ENCODE measurements around the gene SLC37A1. TPM values are rescaled to one million over a fixed set of nuclear protein-coding genes. Genes with fewer than 3 reads are reported as not detected.

The SLC37A1 gene
- total RNA-seq, 3 donors from 2014 or later: 16.3 to 22.1 (median 20.2) TPM

DNA sequence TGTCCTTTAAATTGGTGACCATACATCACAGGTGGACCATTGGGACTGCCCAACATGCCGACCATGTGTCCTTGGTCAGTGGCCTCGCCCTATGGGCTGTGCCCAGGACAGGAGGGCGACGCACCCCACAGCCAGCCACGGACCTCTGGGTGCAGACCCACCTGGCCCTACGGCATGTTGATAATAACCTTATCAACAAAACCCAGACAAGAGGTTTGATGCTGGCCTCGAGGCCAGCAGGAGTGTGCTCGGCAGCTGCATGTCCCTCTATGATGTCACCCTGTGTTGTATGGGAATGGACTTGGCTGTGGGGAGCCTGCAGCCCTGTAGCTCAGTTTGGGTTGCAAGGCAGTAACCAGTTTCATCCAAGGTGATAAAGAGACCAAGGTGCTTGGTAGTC is 32.1 kb downstream of the SLC37A1 start:
- H3K27me3 Mint-ChIP-seq (ENCODE audit: low read depth): no peaks in the 10 kb centered on the region
- H3K4me1 Mint-ChIP-seq (ENCODE audit: low read depth): peaks cover 2% of the 10 kb centered on the region
- peaks cover 38% of the 10 kb centered on the region for H3K36me3 Mint-ChIP-seq (ENCODE audit: insufficient read depth)
- ATAC-seq (no peak), DNase-seq (no peak)
- H3K9me3 Mint-ChIP-seq: no peaks in the 10 kb centered on the region
- H3K4me3 Mint-ChIP-seq: no peak overlapping the region

DNA sequence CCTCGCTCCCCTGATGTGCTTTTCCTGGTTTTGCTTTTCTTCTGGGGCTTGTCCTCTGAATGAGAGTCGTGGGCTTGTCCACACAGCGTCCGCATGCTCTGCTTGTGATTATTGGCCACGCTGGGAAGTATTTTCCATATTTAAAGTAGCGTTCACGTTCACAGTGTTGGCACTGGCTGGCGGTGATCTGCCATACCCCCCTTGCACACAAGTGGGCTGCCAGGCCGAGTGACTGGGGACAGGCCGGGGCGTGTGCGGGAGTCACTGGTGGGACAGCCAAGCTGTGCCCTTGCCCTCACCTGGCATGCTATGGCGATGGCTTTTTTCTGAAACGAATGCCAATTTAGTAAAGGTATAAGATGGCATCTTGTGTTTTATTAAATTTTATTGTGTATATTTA is 32.8 kb downstream of the SLC37A1 start:
- Mint-ChIP-seq H3K36me3 (ENCODE audit: insufficient read depth) (peaks cover 37% of the 10 kb centered on the region), H3K4me1 (ENCODE audit: low read depth) (peaks cover 2% of the 10 kb centered on the region), H3K27me3 (ENCODE audit: low read depth) (no peaks in the 10 kb centered on the region), H3K9me3 (no peaks in the 10 kb centered on the region), H3K4me3 (no peak overlapping the region)
- no peak for ATAC-seq
- no peak for DNase-seq

DNA sequence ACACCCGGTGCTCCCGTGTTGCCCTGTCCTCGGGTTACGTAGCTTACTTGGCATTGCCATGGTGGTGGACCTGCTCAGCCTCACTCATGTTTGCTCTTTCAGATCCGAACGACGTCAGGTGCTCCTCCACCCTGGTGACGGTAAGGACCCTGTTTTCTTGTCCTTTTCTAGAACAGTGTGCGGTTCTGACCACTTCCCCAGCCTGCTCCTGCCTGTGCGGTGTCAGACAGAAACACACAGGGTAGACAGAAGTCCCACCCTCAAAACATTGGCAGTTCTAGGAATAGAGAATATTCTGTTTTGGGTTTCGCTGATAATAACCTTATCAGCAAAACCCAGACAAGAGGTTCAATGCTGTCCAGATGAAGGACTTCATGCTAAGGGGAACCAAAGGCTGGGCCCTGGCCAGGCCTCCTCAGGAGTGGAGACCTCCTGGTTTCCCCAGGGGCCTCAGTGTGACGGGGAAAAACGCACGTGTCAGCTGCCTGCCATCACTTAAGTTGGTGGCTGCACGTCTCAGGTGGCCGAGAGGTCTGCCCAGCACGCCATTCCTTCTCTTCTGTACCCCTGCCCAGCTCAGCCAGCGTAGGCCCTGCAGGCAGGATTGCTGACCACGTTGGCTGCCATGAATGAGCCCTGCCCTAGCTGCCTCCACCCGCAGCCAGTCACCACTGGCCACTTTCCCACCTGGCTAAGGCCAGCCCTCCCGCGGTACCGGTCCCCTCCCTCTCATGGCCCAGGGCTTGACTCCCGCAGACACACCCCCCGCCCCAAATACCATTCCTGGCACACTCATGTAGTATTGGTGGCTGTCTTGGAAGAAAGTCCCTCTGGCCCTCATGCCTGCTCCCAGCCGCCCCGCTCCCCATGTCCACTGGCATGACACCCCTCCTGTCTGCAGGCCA is 33.6 kb downstream of the SLC37A1 start:
- no peaks in the 10 kb centered on the region for H3K9me3 Mint-ChIP-seq
- no peaks in the 10 kb centered on the region for H3K27me3 Mint-ChIP-seq (ENCODE audit: low read depth)
- H3K4me3 Mint-ChIP-seq: no peak overlapping the region
- ATAC-seq: no peak
- H3K36me3 Mint-ChIP-seq (ENCODE audit: insufficient read depth): peaks cover 35% of the 10 kb centered on the region
- H3K4me1 Mint-ChIP-seq (ENCODE audit: low read depth): peaks cover 2% of the 10 kb centered on the region
- DNase-seq: no peak

DNA sequence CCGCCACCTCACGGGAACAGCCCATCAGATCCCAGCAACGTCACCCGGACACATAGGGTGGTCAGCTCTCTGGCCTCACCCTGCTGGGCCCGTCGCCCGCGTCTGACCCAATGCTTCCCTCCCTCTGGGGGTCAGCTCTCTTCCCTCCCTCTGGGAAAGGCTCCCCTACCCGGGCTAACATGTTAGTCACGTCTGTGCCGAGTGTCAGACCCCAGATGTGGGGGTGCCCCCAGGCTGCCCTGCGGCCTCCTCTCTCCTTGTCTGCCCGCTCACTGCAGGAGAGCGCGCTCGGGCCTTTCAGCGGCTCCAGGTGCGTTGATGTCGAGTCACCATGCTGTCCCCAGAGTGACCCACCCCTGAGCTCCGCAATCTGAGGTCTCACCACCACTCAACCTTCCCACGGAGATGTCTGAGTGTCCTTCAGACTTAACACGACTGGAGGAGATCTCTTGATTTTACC is 34.3 kb downstream of the SLC37A1 start:
- no peak overlapping the region for H3K4me3 Mint-ChIP-seq
- no peaks in the 10 kb centered on the region for H3K9me3 Mint-ChIP-seq
- ATAC-seq (no peak), DNase-seq (no peak)
- H3K4me1 Mint-ChIP-seq (ENCODE audit: low read depth): peaks cover 2% of the 10 kb centered on the region
- H3K36me3 Mint-ChIP-seq (ENCODE audit: insufficient read depth): peaks cover 34% of the 10 kb centered on the region
- H3K27me3 Mint-ChIP-seq (ENCODE audit: low read depth): no peaks in the 10 kb centered on the region

DNA sequence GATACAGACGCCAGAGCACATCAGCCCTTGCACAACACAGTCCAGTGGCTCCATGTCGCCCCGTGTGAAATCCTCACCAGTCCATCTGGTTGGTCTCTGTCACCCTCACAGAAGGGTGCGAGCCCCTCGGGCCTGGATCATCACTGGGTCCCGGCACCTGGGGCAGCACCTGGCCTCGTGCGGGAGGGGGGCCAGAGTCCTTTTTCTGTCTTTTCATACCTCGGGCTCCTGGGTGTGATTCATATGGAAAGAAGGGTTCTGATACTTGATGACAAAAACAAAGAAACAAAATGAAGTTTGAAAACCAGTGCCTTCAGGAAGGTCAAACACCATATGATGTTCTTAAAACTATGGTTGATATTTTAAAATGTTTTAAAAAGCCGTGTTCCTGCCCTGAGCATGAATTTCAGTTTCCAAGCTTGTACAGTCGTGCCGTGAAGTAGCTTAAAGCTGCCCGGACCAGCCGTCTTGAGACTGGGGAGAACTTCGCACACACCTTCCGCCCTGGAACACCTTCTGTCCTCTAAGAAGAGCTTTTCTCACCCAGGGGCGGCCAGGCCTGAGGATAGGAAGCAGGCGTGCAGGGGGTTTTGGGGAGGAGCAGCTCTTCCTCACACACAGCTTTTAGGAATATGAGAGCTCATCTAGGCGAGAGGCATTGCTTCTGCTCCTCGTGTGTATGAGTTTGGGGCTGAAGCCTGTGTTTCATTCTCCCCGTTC is 35.2 kb downstream of the SLC37A1 start:
- Mint-ChIP-seq H3K9me3 (no peaks in the 10 kb centered on the region), H3K27me3 (ENCODE audit: low read depth) (no peaks in the 10 kb centered on the region), H3K36me3 (ENCODE audit: insufficient read depth) (peaks cover 31% of the 10 kb centered on the region), H3K4me3 (no peak overlapping the region), H3K4me1 (ENCODE audit: low read depth) (peaks cover 2% of the 10 kb centered on the region)
- no peak for ATAC-seq
- no peak for DNase-seq

DNA sequence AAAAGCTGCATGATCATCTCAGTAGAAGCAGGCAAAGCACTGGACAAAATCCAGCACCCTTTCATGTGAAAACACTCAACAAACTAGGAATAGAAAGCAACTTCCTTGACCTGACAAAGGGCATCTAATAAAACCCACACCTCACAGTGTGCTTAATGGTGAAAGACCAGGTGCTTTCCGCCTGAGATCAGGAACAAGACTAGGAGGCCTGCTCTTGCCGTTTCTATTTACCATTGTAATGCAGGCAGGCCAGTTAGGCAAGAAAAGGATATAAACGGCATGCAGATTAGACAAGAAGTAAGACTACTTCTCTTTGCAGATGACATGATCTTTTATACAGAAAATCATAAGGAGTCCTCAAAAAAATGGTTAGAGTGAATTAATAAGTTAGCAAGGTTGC is 37.2 kb downstream of the SLC37A1 start:
- H3K36me3 Mint-ChIP-seq (ENCODE audit: insufficient read depth): peaks cover 33% of the 10 kb centered on the region
- ATAC-seq (no peak), DNase-seq (no peak)
- no peak overlapping the region for H3K4me3 Mint-ChIP-seq
- H3K4me1 Mint-ChIP-seq (ENCODE audit: low read depth): no peaks in the 10 kb centered on the region
- no peaks in the 10 kb centered on the region for H3K9me3 Mint-ChIP-seq
- H3K27me3 Mint-ChIP-seq (ENCODE audit: low read depth): no peaks in the 10 kb centered on the region

DNA sequence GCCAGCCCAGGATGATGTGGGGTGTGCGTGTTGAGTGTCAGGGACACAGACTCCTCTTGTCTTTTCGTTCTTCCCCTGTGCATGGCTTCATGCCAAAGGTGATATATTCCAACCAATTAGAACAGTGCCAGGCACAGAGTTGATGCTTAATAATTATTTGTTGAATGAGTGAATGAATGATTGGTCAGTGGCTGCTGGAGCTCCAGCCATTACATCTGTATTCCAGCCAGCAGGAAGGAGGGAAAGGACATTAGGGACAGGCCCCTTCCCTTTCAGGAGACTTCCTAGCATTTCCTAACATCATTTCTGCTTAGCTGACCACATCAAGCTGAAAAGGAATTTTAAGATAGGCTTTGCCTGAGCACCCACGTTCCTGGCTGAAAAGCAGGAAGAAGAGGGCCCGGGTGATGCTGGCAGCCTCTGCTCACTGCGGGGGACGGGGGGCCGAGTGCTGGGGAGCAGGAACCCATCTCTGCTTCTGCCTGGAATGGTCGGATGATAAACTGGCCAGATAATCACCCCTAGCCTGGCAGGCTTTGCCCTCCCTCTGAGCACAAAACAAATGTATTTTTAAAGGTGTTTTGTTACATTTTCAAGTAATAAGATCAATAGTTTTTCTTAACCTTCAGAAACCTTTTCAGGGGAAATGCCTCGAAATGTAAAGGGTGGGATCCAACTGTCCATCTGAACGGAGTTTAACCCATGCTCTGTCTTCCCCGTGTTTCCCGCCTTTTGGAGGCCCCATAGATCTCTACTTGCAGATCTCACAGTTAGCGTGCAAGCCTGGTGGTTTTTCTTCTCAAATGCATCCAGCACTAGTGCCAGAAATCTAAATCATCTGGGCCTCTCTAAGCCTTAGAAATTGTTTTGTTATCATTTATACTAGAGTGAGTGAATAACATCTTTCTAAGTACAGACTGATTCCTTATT is 39.0 kb downstream of the SLC37A1 start:
- no peak for DNase-seq
- no peaks in the 10 kb centered on the region for H3K4me1 Mint-ChIP-seq (ENCODE audit: low read depth)
- H3K27me3 Mint-ChIP-seq (ENCODE audit: low read depth): no peaks in the 10 kb centered on the region

DNA sequence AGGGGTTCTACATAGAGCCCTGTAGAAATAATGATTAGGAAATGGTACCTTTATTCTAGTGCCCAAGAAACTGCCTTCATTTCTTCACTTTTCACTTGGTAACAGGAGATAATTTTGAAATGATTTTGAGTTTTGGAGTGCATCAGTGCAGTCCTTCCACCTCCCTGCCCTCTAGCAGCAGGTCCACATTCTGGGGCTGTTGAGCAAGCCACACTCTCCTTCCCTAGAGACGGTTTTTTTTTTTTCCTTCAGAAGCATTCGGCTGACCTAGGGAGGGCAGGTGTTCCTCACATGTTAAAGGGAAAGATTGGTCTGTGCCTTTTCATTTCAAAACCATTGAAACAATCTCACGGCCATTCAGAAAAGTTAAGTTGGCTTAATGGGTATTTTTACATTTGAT is 39.8 kb downstream of the SLC37A1 start:
- no peak overlapping the region for H3K4me3 Mint-ChIP-seq
- DNase-seq (no peak), ATAC-seq (no peak)
- H3K36me3 Mint-ChIP-seq (ENCODE audit: insufficient read depth): peaks cover 35% of the 10 kb centered on the region
- H3K9me3 Mint-ChIP-seq: no peaks in the 10 kb centered on the region
- H3K4me1 Mint-ChIP-seq (ENCODE audit: low read depth): no peaks in the 10 kb centered on the region
- no peaks in the 10 kb centered on the region for H3K27me3 Mint-ChIP-seq (ENCODE audit: low read depth)

More for the DNA sequence above, 39.0 kb downstream of the SLC37A1 start:
- Mint-ChIP-seq H3K4me3 (no peak overlapping the region), H3K36me3 (ENCODE audit: insufficient read depth) (peaks cover 35% of the 10 kb centered on the region), H3K9me3 (no peaks in the 10 kb centered on the region)
- ATAC-seq: no peak

DNA sequence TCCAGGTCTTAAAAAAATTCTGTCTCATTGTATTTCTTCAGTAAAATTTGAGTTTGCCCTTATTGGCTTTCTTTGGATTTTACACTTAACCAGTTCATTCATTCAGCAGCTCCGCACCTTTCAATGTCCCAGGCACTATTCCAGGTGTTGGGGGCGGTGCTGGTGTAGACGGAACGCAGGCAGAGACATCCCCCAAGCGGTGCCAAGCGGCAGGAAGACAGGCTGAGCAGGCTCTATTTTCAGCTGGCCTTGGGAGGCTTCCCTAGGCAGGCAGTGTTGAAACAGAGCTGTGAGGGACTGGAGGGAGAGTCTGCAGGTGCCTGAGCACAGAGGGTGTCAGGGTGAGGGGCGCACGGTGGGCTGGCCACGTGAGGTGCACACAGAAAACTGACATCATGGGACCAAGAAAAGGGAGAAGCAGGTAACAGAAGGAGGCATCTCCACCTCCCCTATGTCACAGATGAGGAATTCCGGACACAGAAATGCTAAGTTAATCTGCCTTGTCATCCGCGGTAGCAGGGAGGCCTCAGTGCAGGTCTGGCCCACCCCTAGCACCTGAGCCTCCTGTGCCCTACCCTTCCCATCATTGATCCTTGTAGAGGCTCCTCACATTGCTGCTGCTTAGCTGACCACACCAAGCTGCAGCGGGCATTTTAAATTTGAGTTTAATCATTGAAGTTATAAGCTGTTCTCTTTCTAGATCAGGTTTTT is 40.8 kb downstream of the SLC37A1 start:
- no peaks in the 10 kb centered on the region for H3K27me3 Mint-ChIP-seq (ENCODE audit: low read depth)
- DNase-seq: no peak
- no peaks in the 10 kb centered on the region for H3K9me3 Mint-ChIP-seq
- no peaks in the 10 kb centered on the region for H3K4me1 Mint-ChIP-seq (ENCODE audit: low read depth)
- no peak overlapping the region for H3K4me3 Mint-ChIP-seq
- H3K36me3 Mint-ChIP-seq (ENCODE audit: insufficient read depth): peaks cover 33% of the 10 kb centered on the region
- ATAC-seq: no peak

DNA sequence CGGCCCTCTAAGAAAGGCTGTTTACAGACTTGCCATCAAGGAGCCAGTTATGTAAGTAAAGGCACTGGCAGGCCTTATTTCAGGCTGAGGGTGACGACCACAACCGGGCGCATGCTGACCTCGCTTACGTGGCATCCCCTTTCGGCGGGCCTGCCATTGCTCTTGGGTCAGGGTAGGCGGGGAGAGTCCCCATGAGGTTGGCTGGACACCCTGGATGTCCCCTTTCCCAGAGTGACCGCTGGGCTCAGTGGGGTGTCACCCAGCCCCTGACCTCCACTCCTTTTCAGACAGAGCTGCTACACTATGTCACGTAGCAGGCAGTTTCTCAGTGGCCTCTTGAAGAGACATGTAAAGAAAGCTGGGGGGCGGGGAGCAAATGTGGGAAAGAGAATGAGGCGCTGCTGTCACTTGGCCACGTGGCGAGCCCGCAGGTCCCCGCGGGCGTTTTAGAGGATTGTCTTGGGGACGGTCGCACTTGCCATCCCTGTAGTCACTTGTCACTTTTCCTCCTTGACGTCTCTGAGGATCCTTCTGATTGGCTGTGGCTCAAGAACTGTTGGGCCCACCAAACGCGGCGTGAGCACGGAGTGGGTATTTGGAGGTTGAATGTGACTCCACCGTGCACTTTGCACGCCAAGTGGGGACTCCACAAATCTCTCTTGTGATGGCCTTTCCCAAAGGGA is 42.2 kb downstream of the SLC37A1 start:
- DNase-seq (no peak), ATAC-seq (no peak)
- Mint-ChIP-seq H3K4me3 (no peak overlapping the region), H3K27me3 (ENCODE audit: low read depth) (no peaks in the 10 kb centered on the region), H3K9me3 (no peaks in the 10 kb centered on the region), H3K4me1 (ENCODE audit: low read depth) (no peaks in the 10 kb centered on the region), H3K36me3 (ENCODE audit: insufficient read depth) (peaks cover 30% of the 10 kb centered on the region)

DNA sequence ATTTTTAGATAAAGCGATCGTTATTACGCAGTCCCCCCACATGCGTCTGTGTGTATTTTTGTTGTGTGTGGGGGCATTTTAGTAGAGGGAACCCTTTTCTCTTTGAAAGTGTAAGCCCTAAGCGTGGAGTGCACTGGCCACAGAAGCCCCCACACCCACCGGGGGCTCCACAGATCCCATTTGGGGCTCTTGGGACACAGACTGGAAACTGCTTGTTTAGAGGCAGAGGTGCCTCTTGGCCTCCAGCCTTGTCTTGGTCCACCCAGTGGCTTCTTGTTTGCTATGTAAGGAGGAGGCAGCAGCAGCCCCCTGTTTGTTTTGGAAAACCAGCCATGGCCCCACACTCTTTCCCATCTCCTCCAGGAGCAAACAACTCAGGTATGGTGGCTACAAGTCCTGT is 42.8 kb downstream of the SLC37A1 start:
- no peaks in the 10 kb centered on the region for H3K27me3 Mint-ChIP-seq (ENCODE audit: low read depth)
- no peak overlapping the region for H3K4me3 Mint-ChIP-seq
- H3K4me1 Mint-ChIP-seq (ENCODE audit: low read depth): no peaks in the 10 kb centered on the region
- H3K36me3 Mint-ChIP-seq (ENCODE audit: insufficient read depth): peaks cover 34% of the 10 kb centered on the region
- ATAC-seq (no peak), DNase-seq (no peak)
- H3K9me3 Mint-ChIP-seq: no peaks in the 10 kb centered on the region

DNA sequence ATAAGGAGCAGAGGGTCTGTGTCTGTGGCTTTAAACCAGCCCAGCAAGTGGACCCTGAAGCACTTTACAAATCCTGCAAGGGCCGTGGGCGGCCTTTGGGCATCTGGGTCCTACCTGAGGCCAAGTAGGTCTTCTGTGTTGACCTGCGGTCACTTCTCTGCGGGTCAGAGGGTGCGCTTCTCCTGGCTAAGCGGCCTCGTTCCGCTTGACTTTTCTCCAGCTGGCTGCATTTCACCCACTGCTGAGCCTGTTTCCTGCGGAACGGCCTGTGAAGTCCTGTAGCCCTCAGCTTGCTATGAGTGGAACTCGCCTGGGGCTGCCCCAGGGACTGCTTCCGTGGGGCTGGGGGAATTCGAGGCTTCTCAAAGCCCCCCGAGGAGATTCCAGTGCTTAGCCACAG is 43.3 kb downstream of the SLC37A1 start:
- H3K9me3 Mint-ChIP-seq: no peaks in the 10 kb centered on the region

DNA sequence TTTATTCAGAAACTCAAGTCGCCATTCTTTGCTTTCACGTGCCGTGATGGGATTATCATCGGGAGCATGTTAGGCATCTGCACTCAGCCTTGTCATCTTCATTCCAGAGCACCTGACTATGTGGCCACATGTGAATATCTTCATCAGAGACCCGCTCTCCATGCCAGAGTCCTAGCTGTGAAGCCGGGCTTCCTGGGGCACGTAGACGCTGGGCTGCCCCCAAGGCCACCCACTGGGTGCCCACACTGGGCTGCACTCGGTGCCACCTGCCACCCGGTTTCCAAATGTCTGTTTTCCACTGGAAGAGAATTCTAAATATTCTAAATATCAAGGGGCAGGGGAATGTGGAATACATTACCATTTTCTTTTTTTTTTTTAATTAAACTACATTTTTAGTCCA is 43.8 kb downstream of the SLC37A1 start:
- no peak overlapping the region for H3K4me3 Mint-ChIP-seq
- H3K27me3 Mint-ChIP-seq (ENCODE audit: low read depth): no peaks in the 10 kb centered on the region
- no peak for ATAC-seq
- H3K9me3 Mint-ChIP-seq: no peaks in the 10 kb centered on the region
- no peak for DNase-seq
- no peaks in the 10 kb centered on the region for H3K4me1 Mint-ChIP-seq (ENCODE audit: low read depth)
- H3K36me3 Mint-ChIP-seq (ENCODE audit: insufficient read depth): peaks cover 42% of the 10 kb centered on the region

More for the DNA sequence above, 43.3 kb downstream of the SLC37A1 start:
- H3K36me3 Mint-ChIP-seq (ENCODE audit: insufficient read depth): peaks cover 38% of the 10 kb centered on the region
- no peaks in the 10 kb centered on the region for H3K4me1 Mint-ChIP-seq (ENCODE audit: low read depth)
- H3K4me3 Mint-ChIP-seq: no peak overlapping the region
- no peaks in the 10 kb centered on the region for H3K27me3 Mint-ChIP-seq (ENCODE audit: low read depth)
- ATAC-seq: no peak
- no peak for DNase-seq

Measured in activated T-cell treated with anti-CD3 and anti-CD28 coated beads, Interleukin-2, amount 50 U/mL, for 4 hours (primary cell).